GM19395 (cell line): ENCODE results near the gene BEAN1.
A peak's percentile ranks its signal among the peaks of the same experiment; 100 is the strongest.

Experiments used
- ATAC-seq: cut with Tn5 transposase; IDR thresholded peaks from one replicate; pipeline ENCODE4 v1.9.1; 2021; ENCODE audit warnings: mild to moderate bottlenecking, moderate library complexity; ENCODE audit not compliant: unreplicated experiment

BEAN1 gene

GRCh38 chr16:66395806-66396555 lies 31.1 kb upstream of the BEAN1 start:
- no peak for ATAC-seq

GRCh38 chr16:66397736-66398433 lies 29.2 kb upstream of the BEAN1 start:
- ATAC-seq, result no peak

- no peak for ATAC-seq
Observed at GRCh38 chr16:66399031-66399430, 28.1 kb upstream of the BEAN1 start.

- no peak for ATAC-seq
Observed at GRCh38 chr16:66399930-66400329, 27.2 kb upstream of the BEAN1 start.

- ATAC-seq, result no peak
Observed at GRCh38 chr16:66400503-66401380, 26.4 kb upstream of the BEAN1 start.

GRCh38 chr16:66401610-66402009 lies 25.5 kb upstream of the BEAN1 start:
- no peak for ATAC-seq

GRCh38 chr16:66402166-66402565 lies 24.9 kb upstream of the BEAN1 start:
- no peak for ATAC-seq

GRCh38 chr16:66402591-66403230 lies 24.4 kb upstream of the BEAN1 start:
- no peak for ATAC-seq

- no peak for ATAC-seq
Observed at GRCh38 chr16:66403531-66404145, 23.5 kb upstream of the BEAN1 start.

GRCh38 chr16:66405057-66405783 lies 21.9 kb upstream of the BEAN1 start:
- no peak for ATAC-seq

GRCh38 chr16:66406534-66407221 lies 20.4 kb upstream of the BEAN1 start:
- peak; percentile 85 for ATAC-seq

GRCh38 chr16:66408163-66409048 lies 18.7 kb upstream of the BEAN1 start:
- no peak for ATAC-seq

- ATAC-seq, result no peak
Observed at GRCh38 chr16:66409156-66409555, 17.9 kb upstream of the BEAN1 start.

- no peak for ATAC-seq
Observed at GRCh38 chr16:66412182-66412581, 14.9 kb upstream of the BEAN1 start.

- ATAC-seq, result no peak
Observed at GRCh38 chr16:66414891-66415290, 12.2 kb upstream of the BEAN1 start.

GRCh38 chr16:66416136-66416535 lies 11.0 kb upstream of the BEAN1 start:
- ATAC-seq, result no peak

GRCh38 chr16:66416939-66417700 lies 10.0 kb upstream of the BEAN1 start:
- ATAC-seq, result no peak
